ENCODE results near the gene ADARB2. TPM values are rescaled to one million over a fixed set of nuclear protein-coding genes. Genes with fewer than 3 reads are reported as not detected.

ADARB2 gene
- total RNA-seq, 4 donors from 2014 or later, result 2.3 to 3.7 (median 2.6) TPM

- TF ChIP-seq POLR2A (IDR thresholded peaks at IDR 0.05; ENCODE audit: low read depth) (no peak), POLR2AphosphoS5 (IDR thresholded peaks at IDR 0.05) (no peak), EP300 (IDR thresholded peaks at IDR 0.05) (no peak)
- TF ChIP-seq, protein P1, sequence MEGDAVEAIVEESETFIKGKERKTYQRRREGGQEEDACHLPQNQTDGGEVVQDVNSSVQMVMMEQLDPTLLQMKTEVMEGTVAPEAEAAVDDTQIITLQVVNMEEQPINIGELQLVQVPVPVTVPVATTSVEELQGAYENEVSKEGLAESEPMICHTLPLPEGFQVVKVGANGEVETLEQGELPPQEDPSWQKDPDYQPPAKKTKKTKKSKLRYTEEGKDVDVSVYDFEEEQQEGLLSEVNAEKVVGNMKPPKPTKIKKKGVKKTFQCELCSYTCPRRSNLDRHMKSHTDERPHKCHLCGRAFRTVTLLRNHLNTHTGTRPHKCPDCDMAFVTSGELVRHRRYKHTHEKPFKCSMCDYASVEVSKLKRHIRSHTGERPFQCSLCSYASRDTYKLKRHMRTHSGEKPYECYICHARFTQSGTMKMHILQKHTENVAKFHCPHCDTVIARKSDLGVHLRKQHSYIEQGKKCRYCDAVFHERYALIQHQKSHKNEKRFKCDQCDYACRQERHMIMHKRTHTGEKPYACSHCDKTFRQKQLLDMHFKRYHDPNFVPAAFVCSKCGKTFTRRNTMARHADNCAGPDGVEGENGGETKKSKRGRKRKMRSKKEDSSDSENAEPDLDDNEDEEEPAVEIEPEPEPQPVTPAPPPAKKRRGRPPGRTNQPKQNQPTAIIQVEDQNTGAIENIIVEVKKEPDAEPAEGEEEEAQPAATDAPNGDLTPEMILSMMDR (IDR thresholded peaks at IDR 0.05), result no peak
- H3K27ac ChIP-seq (replicated peaks in 1 of 4), result no peak overlapping the region
- WGBS, result 72% methylated on average over 4 of the region's 4 CpGs
- H3K27me3 ChIP-seq, result peaks cover 0 to 47% (median 0%) of the 10 kb centered on the region in 4 donors
- no peaks in the 10 kb centered on the region for H3K9me3 ChIP-seq
- no peaks in the 10 kb centered on the region for H3K36me3 ChIP-seq
- no peaks in the 10 kb centered on the region for H3K4me1 ChIP-seq
- DNase-seq (ENCODE audit: extremely low spot score), result no peak
- intact Hi-C loops (cut with DNase I), result no loop called here
- H3K4me3 ChIP-seq, result no peak overlapping the region
Observed at GRCh38 chr10:1716839-1717238, 20.5 kb downstream of the ADARB2 start.

DNA sequence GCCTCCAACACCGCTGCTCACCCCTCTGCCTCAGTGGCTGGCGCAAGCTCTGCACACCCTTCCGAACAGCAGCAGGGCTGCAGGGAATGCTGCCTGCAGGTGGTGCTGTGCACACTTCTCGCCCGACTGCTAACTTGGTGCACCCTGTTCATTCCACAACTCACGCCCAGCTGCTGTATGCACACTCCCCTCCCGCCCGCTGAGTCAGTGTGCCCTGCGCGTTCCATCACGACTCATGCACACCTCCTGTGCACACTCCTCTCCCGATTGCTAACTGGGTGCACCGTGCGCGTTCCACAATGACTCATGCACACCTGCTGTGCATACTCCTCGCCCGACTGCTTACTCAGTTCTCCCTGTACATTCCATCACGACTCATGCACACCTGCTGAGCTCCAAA is 21.5 kb downstream of the ADARB2 start:
- Histone ChIP-seq H3K27ac (replicated peaks in 1 of 4) (no peak overlapping the region), H3K4me1 (no peaks in the 10 kb centered on the region), H3K36me3 (no peaks in the 10 kb centered on the region), H3K27me3 (peaks cover 0 to 52% (median 0%) of the 10 kb centered on the region in 4 donors), H3K9me3 (no peaks in the 10 kb centered on the region), H3K4me3 (no peak overlapping the region)
- intact Hi-C loops (cut with DNase I), result no loop called here
- TF ChIP-seq, protein P1 (IDR thresholded peaks at IDR 0.05), result no peak
- TF ChIP-seq POLR2A (IDR thresholded peaks at IDR 0.05; ENCODE audit: low read depth) (no peak), EP300 (IDR thresholded peaks at IDR 0.05) (no peak), POLR2AphosphoS5 (IDR thresholded peaks at IDR 0.05) (no peak)
- no peak for DNase-seq (ENCODE audit: extremely low spot score)
- WGBS, result 43% methylated on average over 15 of the region's 18 CpGs

- no peak for TF ChIP-seq POLR2A (IDR thresholded peaks at IDR 0.05; ENCODE audit: low read depth)
- TF ChIP-seq, protein P1 (IDR thresholded peaks at IDR 0.05), result no peak
- no peak for TF ChIP-seq EP300 (IDR thresholded peaks at IDR 0.05)
- no peak for TF ChIP-seq POLR2AphosphoS5 (IDR thresholded peaks at IDR 0.05)
- H3K27me3 ChIP-seq, result peaks cover 0 to 57% (median 0%) of the 10 kb centered on the region in 4 donors
- H3K27ac ChIP-seq (replicated peaks in 1 of 4), result no peak overlapping the region
- H3K36me3 ChIP-seq, result no peaks in the 10 kb centered on the region
- no peaks in the 10 kb centered on the region for H3K4me1 ChIP-seq
- H3K9me3 ChIP-seq, result no peaks in the 10 kb centered on the region
- H3K4me3 ChIP-seq, result no peak overlapping the region
- no peak for DNase-seq (ENCODE audit: extremely low spot score)
- 90% methylated on average over 16 of the region's 18 CpGs for WGBS
- intact Hi-C loops (cut with DNase I), result no loop called here
Observed at GRCh38 chr10:1712944-1713671, 24.2 kb downstream of the ADARB2 start.

- Histone ChIP-seq H3K27ac (replicated peaks in 1 of 4) (no peak overlapping the region), H3K36me3 (no peaks in the 10 kb centered on the region), H3K9me3 (no peaks in the 10 kb centered on the region), H3K4me3 (no peak overlapping the region), H3K27me3 (peaks cover 0 to 50% (median 0%) of the 10 kb centered on the region in 4 donors), H3K4me1 (no peaks in the 10 kb centered on the region)
- TF ChIP-seq, protein P1 (IDR thresholded peaks at IDR 0.05), result no peak
- TF ChIP-seq POLR2A (IDR thresholded peaks at IDR 0.05; ENCODE audit: low read depth) (no peak), POLR2AphosphoS5 (IDR thresholded peaks at IDR 0.05) (no peak), EP300 (IDR thresholded peaks at IDR 0.05) (no peak)
- intact Hi-C loops (cut with DNase I), result no loop called here
- DNase-seq (ENCODE audit: extremely low spot score), result no peak
- WGBS, result 89% methylated on average over 7 of the region's 7 CpGs
Observed at GRCh38 chr10:1712314-1712713, 25.0 kb downstream of the ADARB2 start.

Measured in esophagus muscularis mucosa (tissue), 4 donors.